Hypothalamus (tissue), 51 donors: ENCODE data around the gene DTNA.
A peak's percentile ranks its signal among the peaks of the same experiment; 100 is the strongest.
"Not testable (repeated sequence)": the region's sequence is repeated elsewhere in the genome, so short reads cannot be mapped to it uniquely, and the experiment has no call there.

Experiments used
- DNase-seq, 51 donors: peaks; one replicate each; lab custom pipeline; 2025; lab: John Stamatoyannopoulos, UW

The DTNA gene

GRCh38 chr18:34709750-34710441, at the start of gene DTNA:
Gene DTNA (plus strand): TSS chr18:34710298. CDS start chr18:34755977, 45,679 bp downstream.
- peak in 9 of 51 donors; percentile 9 to 78 (median 19) for DNase-seq

- DNase-seq = no peak
These were observed 49.5 kb upstream of the DTNA start for GRCh38 chr18:34660572-34660971.

GRCh38 chr18:34661464-34662087, 48.5 kb upstream of the DTNA start:
- peak in 4 of 51 donors; percentile 10 to 63 (median 14) for DNase-seq

GRCh38 chr18:34676816-34677574, 33.1 kb upstream of the DTNA start:
- no peak for DNase-seq

GRCh38 chr18:34689750-34690149, 20.3 kb upstream of the DTNA start:
- DNase-seq = not testable (repeated sequence)

- DNase-seq = no peak
These were observed 18.5 kb upstream of the DTNA start for GRCh38 chr18:34691614-34692013.

GRCh38 chr18:34694591-34695165, 15.4 kb upstream of the DTNA start:
- DNase-seq = no peak

- no peak for DNase-seq
These were observed 14.8 kb upstream of the DTNA start for GRCh38 chr18:34695310-34695709.

GRCh38 chr18:34696671-34697070, 13.4 kb upstream of the DTNA start:
- DNase-seq = no peak

- DNase-seq = no peak
These were observed 12.9 kb upstream of the DTNA start for GRCh38 chr18:34697233-34697632.

- DNase-seq = no peak
These were observed 12.2 kb upstream of the DTNA start for GRCh38 chr18:34697891-34698290.

- DNase-seq = no peak
These were observed 8.2 kb upstream of the DTNA start for GRCh38 chr18:34701911-34702310.

GRCh38 chr18:34702814-34703213, 7.3 kb upstream of the DTNA start:
- DNase-seq = no peak

- DNase-seq = no peak
These were observed 6.0 kb upstream of the DTNA start for GRCh38 chr18:34704074-34704473.

GRCh38 chr18:34704823-34705222, 5.3 kb upstream of the DTNA start:
- DNase-seq = no peak

- DNase-seq = peak in 13 of 51 donors; percentile 13 to 71 (median 27)
These were observed 2.4 kb upstream of the DTNA start for GRCh38 chr18:34707670-34708069.

GRCh38 chr18:34709104-34709503, 994 bp upstream of the DTNA start:
- peak in 2 of 51 donors; percentile 21 to 25 for DNase-seq

- peak in 1 of 51 donors; percentile 78 for DNase-seq
These were observed 388 bp downstream of the DTNA start for GRCh38 chr18:34710458-34710914.

- DNase-seq = peak in 12 of 51 donors; percentile 9 to 42 (median 20)
These were observed 836 bp downstream of the DTNA start for GRCh38 chr18:34710934-34711333.

- not testable (repeated sequence) for DNase-seq
These were observed 6.0 kb downstream of the DTNA start for GRCh38 chr18:34716111-34716510.

GRCh38 chr18:34718610-34719009, 8.5 kb downstream of the DTNA start:
- DNase-seq = no peak
